Stomach (tissue), 9 donors: Measurements from ENCODE around the gene CHRNA7. TPM values are rescaled to one million over a fixed set of nuclear protein-coding genes. Genes with fewer than 3 reads are reported as not detected.

ENCODE experiments used
- DNase-seq, 2 donors: peaks; one replicate each; pipeline versions ENCODE4 v3.0.0 to v3.0.0-alpha.2; 2013 to 2019
- H3K27ac ChIP-seq, 5 donors: fragments of 200-600 bp in 4 of 5; sonication (generic) in 4 of 5; one replicate each; pipeline ENCODE4 v1.5.1; 2013 to 2019; ENCODE audit warnings: mild to moderate bottlenecking in 1 of 5, moderate library complexity in 1 of 5
- H3K27me3 ChIP-seq, 3 donors: fragments of 200-600 bp; sonication (generic); one replicate each; pipeline ENCODE4 v1.5.1; 2017 to 2019; ENCODE audit warnings: mixed run types in 1 of 3
- H3K36me3 ChIP-seq, 4 donors: fragments of 200-600 bp; sonication (generic); 1 replicate in 3 of 4; 2 replicates in 1 of 4; pipeline ENCODE4 v1.5.1; 2016 to 2019
- H3K4me1 ChIP-seq, 4 donors: fragments of 200-600 bp; sonication (generic); one replicate each; pipeline ENCODE4 v1.5.1; 2016 to 2019
- H3K4me3 ChIP-seq, 4 donors: fragments of 200-600 bp; sonication (generic) in 3 of 4; one replicate each; pipeline ENCODE4 v1.5.1; 2016 to 2019; ENCODE audit warnings: mild to moderate bottlenecking in 1 of 4
- H3K9me3 ChIP-seq, 4 donors: fragments of 200-600 bp; sonication (generic); one replicate each; pipeline ENCODE4 v1.5.1; 2016 to 2019
- CTCF ChIP-seq, 7 experiments: fragments of 450-650 bp in 4 of 7; fragments of 200-600 bp in 3 of 7; sonication (generic) in 3 of 7; IDR thresholded peaks; one replicate each; pipeline ENCODE4 v1.5.1; 2016 to 2019; ENCODE audit warnings: antibody characterized with exemption in 7 of 7, control low read depth in 2 of 7, mild to moderate bottlenecking in 1 of 7
- EP300 ChIP-seq: sonication (generic); formaldehyde crosslinking; IDR thresholded peaks from one replicate; pipeline ENCODE4 v1.6.1; 2017; ENCODE audit warnings: antibody characterized with exemption
- POLR2A ChIP-seq, 4 donors: fragments of 450-650 bp; IDR thresholded peaks; one replicate each; pipeline ENCODE4 v1.6.1; 2016; ENCODE audit warnings: antibody characterized with exemption in 4 of 4, control low read depth in 2 of 4, mild to moderate bottlenecking in 1 of 4, moderate library complexity in 1 of 4
- POLR2AphosphoS5 ChIP-seq, 3 donors: sonication (generic); formaldehyde crosslinking; IDR thresholded peaks; one replicate each; pipeline ENCODE4 v1.6.1; 2016; ENCODE audit warnings: antibody characterized with exemption in 3 of 3
- WGBS, 5 donors: extraction: QIAGEN DNeasy Blood & Tissue Kit in 3 of 5; methylation state at CpG; one replicate each; pipeline versions ENCODE4 v1.1.5 to v1.1.7; 2013 to 2018; 5-methylcytosine and 5-hydroxymethylcytosine counted together
- intact Hi-C: fragments of 100-400 bp; cut with DNase I; formaldehyde crosslinking; loops from one replicate; pipeline ENCODE4 v1.15.1; 2023; ENCODE audit warnings: low total_unique reads
- polyA plus RNA-seq, 3 donors: library from polyadenylated mRNA; stranded (reverse); fragments of 200-250 nt; gene quantifications; one replicate each; pipeline ENCODE4 v1.2.3, GENCODE V29; 2013
- total RNA-seq, 5 donors: library from RNA; depleted of rRNA; stranded (reverse); fragments of >200 nt; gene quantifications; one replicate each; pipeline versions ENCODE4 v1.1.0 to v1.2.3, GENCODE V29; 2014 to 2016
- donor health status: healthy with polysubstance abuse.
- donor health status: Bipolar disorder and iron deficiency.
- donor health status: healthy.

The CHRNA7 gene
- total and polyA plus RNA-seq, 8 donors, result 1.1 to 131 (median 16.1) TPM

- no peaks in the 10 kb centered on the region for H3K9me3 ChIP-seq
Measured at GRCh38 chr15:32113224-32113623, 82.9 kb downstream of the CHRNA7 start.

GRCh38 chr15:32117122-32117521 lies 86.8 kb downstream of the CHRNA7 start:
- Histone ChIP-seq H3K4me3 (no peak overlapping the region), H3K27ac (no peak overlapping the region), H3K36me3 (no peaks in the 10 kb centered on the region), H3K4me1 (no peaks in the 10 kb centered on the region), H3K27me3 (no peaks in the 10 kb centered on the region), H3K9me3 (no peaks in the 10 kb centered on the region)
- no peak for TF ChIP-seq POLR2A (IDR thresholded peaks at IDR 0.05)
- TF ChIP-seq CTCF (IDR thresholded peaks at IDR 0.05), result no peak
- TF ChIP-seq POLR2AphosphoS5 (IDR thresholded peaks at IDR 0.05), result no peak
- no peak for TF ChIP-seq EP300
- 62 to 87% (median 72%) methylated on average over 3 to 4 of the region's 4 CpGs for WGBS, 5 donors
- intact Hi-C loops, result no loop called here
- DNase-seq, result no peak

More at GRCh38 chr15:32113224-32113623, 82.9 kb downstream of the CHRNA7 start:
- intact Hi-C loops, result no loop called here
- WGBS, 5 donors, result 67 to 79% (median 79%) methylated on average over 8 of the region's 8 CpGs
- DNase-seq, result no peak
- Histone ChIP-seq H3K27me3 (no peaks in the 10 kb centered on the region), H3K4me1 (no peaks in the 10 kb centered on the region), H3K36me3 (no peaks in the 10 kb centered on the region), H3K27ac (no peak overlapping the region), H3K4me3 (no peak overlapping the region)
- TF ChIP-seq POLR2AphosphoS5 (IDR thresholded peaks at IDR 0.05) (no peak), EP300 (no peak), POLR2A (IDR thresholded peaks at IDR 0.05) (no peak), CTCF (IDR thresholded peaks at IDR 0.05) (no peak)

GRCh38 chr15:32119286-32119685 lies 89.0 kb downstream of the CHRNA7 start:
- no peaks in the 10 kb centered on the region for H3K36me3 ChIP-seq
- H3K4me3 ChIP-seq, result no peak overlapping the region
- H3K27ac ChIP-seq, result no peak overlapping the region
- intact Hi-C loops, result no loop called here
- H3K9me3 ChIP-seq, result no peaks in the 10 kb centered on the region
- no peaks in the 10 kb centered on the region for H3K4me1 ChIP-seq
- 58 to 73% (median 65%) methylated on average over 3 of the region's 3 CpGs for WGBS, 5 donors
- H3K27me3 ChIP-seq, result no peaks in the 10 kb centered on the region
- no peak for DNase-seq
- TF ChIP-seq CTCF (IDR thresholded peaks at IDR 0.05) (no peak), POLR2A (IDR thresholded peaks at IDR 0.05) (no peak), EP300 (no peak), POLR2AphosphoS5 (IDR thresholded peaks at IDR 0.05) (no peak)

- H3K36me3 ChIP-seq, result no peaks in the 10 kb centered on the region
- intact Hi-C loops, result no loop called here
- H3K27ac ChIP-seq, result no peak overlapping the region
- no peak for DNase-seq
- WGBS, 5 donors, result 69 to 77% (median 72%) methylated on average over 12 of the region's 12 CpGs
- H3K27me3 ChIP-seq, result no peaks in the 10 kb centered on the region
- TF ChIP-seq CTCF (IDR thresholded peaks at IDR 0.05), result no peak
- TF ChIP-seq POLR2A (IDR thresholded peaks at IDR 0.05), result no peak
- no peak for TF ChIP-seq POLR2AphosphoS5 (IDR thresholded peaks at IDR 0.05)
- no peak for TF ChIP-seq EP300
- H3K4me1 ChIP-seq, result no peaks in the 10 kb centered on the region
- H3K4me3 ChIP-seq, result no peak overlapping the region
- H3K9me3 ChIP-seq, result no peaks in the 10 kb centered on the region
Measured at GRCh38 chr15:32119694-32120330, 89.5 kb downstream of the CHRNA7 start.
